Endothelial cell of umbilical vein (primary cell): Measurements from ENCODE around the gene KAZN. TPM values are rescaled to one million over a fixed set of nuclear protein-coding genes. Genes with fewer than 3 reads are reported as not detected.

Experiments used
- BruUV-seq: library from RNA; stranded (reverse); fragments of 400-500 nt; replicated peaks from 2 replicates; lab custom pipeline; 2021; lab: Mats Ljungman, UMichigan
- CTCF ChIA-PET: fragments of 300-600, 350-600 bp; sonication (Branson Sonifier 250); formaldehyde crosslinking; loops from one replicate; lab custom pipeline; 2021; ENCODE audit warnings: antibody characterized with exemption, inconsistent platforms; lab: Charles Lee
- POLR2A ChIA-PET: fragments of 300-600, 350-600 bp; sonication (Branson Sonifier 250); formaldehyde crosslinking; loops from one replicate; lab custom pipeline; 2021; ENCODE audit warnings: antibody characterized with exemption, inconsistent platforms; lab: Charles Lee
- DNase-seq: peaks from one replicate; pipeline ENCODE4 v3.0.0-alpha.2; 2011; ENCODE audit warnings: low read depth, low spot score
- FAIRE-seq: peaks from 2 replicates; lab custom pipeline; 2011; peaks lifted over from hg19 to GRCh38; lab: Jason Lieb, UNC
- H2AFZ ChIP-seq: 2 replicates; pipeline ENCODE4 v1.6.0; 2012; ENCODE audit warnings: low read depth, low read length, control low read depth, inconsistent platforms
- H3K27ac ChIP-seq: 2 replicates; pipeline ENCODE4 v1.5.1; 2011; ENCODE audit warnings: low read depth, mild to moderate bottlenecking, control low read depth, low read length, moderate library complexity; ENCODE audit not compliant: insufficient read depth
- H3K27me3 ChIP-seq, 2 experiments: 2 replicates each; pipeline versions ENCODE4 v1.6.0 to v1.6.1; 2011; ENCODE audit warnings: low read length in 2 of 2, mixed read lengths in 1 of 2; ENCODE audit not compliant: control insufficient read depth in 2 of 2, insufficient read depth in 2 of 2
- H3K36me3 ChIP-seq, 2 experiments: 2 replicates in 1 of 2; 3 replicates in 1 of 2; pipeline ENCODE4 v1.5.1; 2011; ENCODE audit warnings: low read length in 2 of 2, mild to moderate bottlenecking in 1 of 2, moderate library complexity in 1 of 2; ENCODE audit not compliant: control insufficient read depth in 2 of 2, insufficient read depth in 2 of 2; ENCODE audit errors: extremely low read depth in 1 of 2
- H3K4me1 ChIP-seq: 3 replicates; pipeline ENCODE4 v1.5.1; 2011; ENCODE audit warnings: mild to moderate bottlenecking, low read length; ENCODE audit not compliant: control insufficient read depth, insufficient read depth; ENCODE audit errors: extremely low read depth
- H3K4me2 ChIP-seq: 2 replicates; pipeline ENCODE4 v1.6.1; 2011; ENCODE audit warnings: low read length, control low read depth, mixed read lengths; ENCODE audit not compliant: insufficient read depth
- H3K4me3 ChIP-seq, 3 experiments: fragments of 200-600 bp in 1 of 3; sonication (generic), shearing (Covaris generic) in 1 of 3; replicated peaks in 1 of 3; 2 replicates each; pipeline ENCODE4 v1.5.1; 2011 to 2016; ENCODE audit warnings: control low read depth in 3 of 3, low read length in 3 of 3, mild to moderate bottlenecking in 2 of 3, inconsistent platforms in 1 of 3, low read depth in 1 of 3, moderate library complexity in 1 of 3; ENCODE audit not compliant: insufficient read depth in 1 of 3
- H3K79me2 ChIP-seq: 2 replicates; pipeline ENCODE4 v1.6.0; 2012; ENCODE audit warnings: low read length, inconsistent platforms; ENCODE audit not compliant: control insufficient read depth, insufficient read depth
- H3K9ac ChIP-seq: replicated peaks from 2 replicates; pipeline ENCODE3; 2011; ENCODE audit warnings: low read length, control low read depth; ENCODE audit not compliant: insufficient read depth; ENCODE audit errors: extremely low read depth
- H3K9me1 ChIP-seq: replicated peaks from 3 replicates; pipeline ENCODE4 v1.6.0; 2011; ENCODE audit warnings: mild to moderate bottlenecking, low read length; ENCODE audit not compliant: control insufficient read depth, insufficient read depth; ENCODE audit errors: extremely low read depth
- H3K9me3 ChIP-seq: replicated peaks from 2 replicates; pipeline ENCODE4 v1.5.1; 2012; ENCODE audit warnings: low read length, inconsistent platforms; ENCODE audit not compliant: control insufficient read depth, insufficient read depth
- H4K20me1 ChIP-seq: replicated peaks from 2 replicates; pipeline ENCODE3; 2011; ENCODE audit warnings: mild to moderate bottlenecking, low read length; ENCODE audit not compliant: control insufficient read depth, insufficient read depth; ENCODE audit errors: extremely low read depth
- CTCF ChIP-seq, 2 donors: IDR thresholded peaks; 1 replicate in 1 of 2; 2 replicates in 1 of 2; pipeline ENCODE4 v1.5.1; 2011; ENCODE audit warnings: low read length in 2 of 2, mild to moderate bottlenecking in 2 of 2, moderate library complexity in 2 of 2, control low read depth in 1 of 2, inconsistent platforms in 1 of 2, low read depth in 1 of 2; ENCODE audit not compliant: insufficient read depth in 1 of 2; ENCODE audit errors: extremely low read depth in 1 of 2
- EZH2 ChIP-seq: IDR thresholded peaks from 2 replicates; pipeline ENCODE4 v1.6.1; 2012; ENCODE audit warnings: borderline replicate concordance, low read depth, mild to moderate bottlenecking, moderate library complexity, low read length, inconsistent platforms; ENCODE audit not compliant: severe bottlenecking
- FOS ChIP-seq: IDR thresholded peaks from 2 replicates; pipeline ENCODE4 v1.6.1; 2011; ENCODE audit warnings: mild to moderate bottlenecking, low read length, moderate library complexity, borderline replicate concordance; ENCODE audit not compliant: insufficient read depth
- GATA2 ChIP-seq: IDR thresholded peaks from 2 replicates; pipeline ENCODE4 v1.7.0; 2011; ENCODE audit warnings: low read depth, mild to moderate bottlenecking, moderate library complexity, mixed read lengths, low read length; ENCODE audit not compliant: insufficient read length, insufficient read depth
- MYC ChIP-seq: IDR thresholded peaks from one replicate; pipeline ENCODE4 v1.6.1; 2011; ENCODE audit warnings: mild to moderate bottlenecking, low read depth, low read length
- POLR2A ChIP-seq: IDR thresholded peaks from 2 replicates; pipeline ENCODE4 v1.6.1; 2012; ENCODE audit warnings: low read depth, mild to moderate bottlenecking, control low read depth, low read length
- POLR2AphosphoS5 ChIP-seq: IDR thresholded peaks from 2 replicates; pipeline ENCODE4 v1.6.1; 2012; ENCODE audit warnings: low read depth, mild to moderate bottlenecking, control low read depth, low read length, moderate library complexity; ENCODE audit not compliant: insufficient read depth
- dilution Hi-C: fragments of 300-500 bp; cut with MboI; formaldehyde crosslinking; loops from one replicate; pipeline ENCODE4 v1.15.0; 2019; ENCODE audit warnings: low sequenced_read_pairs; ENCODE audit not compliant: extremely low pct_ligation_motif_present
- intact Hi-C: fragments of 100-400 bp; cut with micrococcal nuclease; formaldehyde crosslinking; loops from one replicate; pipeline ENCODE4 v1.10.0; 2022
- polyA plus RNA-seq, 4 experiments: library from polyadenylated mRNA; depleted of rRNA in 3 of 4; stranded (reverse) in 3 of 4; unstranded in 1 of 4; fragments of >200 nt; gene quantifications; 2 replicates each; pipeline versions ENCODE4 v1.2.1 to v1.2.3, GENCODE V29; 2011 to 2012; ENCODE audit warnings: missing spikeins in 1 of 4
- total RNA-seq: library from RNA; stranded (reverse); gene quantifications from 2 replicates; pipeline ENCODE4 v1.2.3, GENCODE V29; 2021
- TF ChIP-seq, protein P1 (sequence below): IDR thresholded peaks from 2 replicates; pipeline ENCODE4 v1.6.1; 2011; ENCODE audit not compliant: insufficient read depth, insufficient read length

KAZN gene
- total and polyA plus RNA-seq, 2 donors (not counting 3 experiments of a cell fraction or from before 2014, with no cell fraction given): 1.6 to 5.8 TPM

- no peak overlapping the region for H3K27ac ChIP-seq
- no peak overlapping the region for H3K4me3 ChIP-seq
- intact Hi-C loops: no loop called here
- no peaks in the 10 kb centered on the region for H3K4me1 ChIP-seq
- H3K9me1 ChIP-seq: no peaks in the 10 kb centered on the region
- TF ChIP-seq MYC: no peak
- no peak for TF ChIP-seq EZH2
- TF ChIP-seq, protein P1, sequence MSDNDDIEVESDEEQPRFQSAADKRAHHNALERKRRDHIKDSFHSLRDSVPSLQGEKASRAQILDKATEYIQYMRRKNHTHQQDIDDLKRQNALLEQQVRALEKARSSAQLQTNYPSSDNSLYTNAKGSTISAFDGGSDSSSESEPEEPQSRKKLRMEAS: no peak
- no peaks in the 10 kb centered on the region for H3K36me3 ChIP-seq
- H3K27me3 ChIP-seq: no peaks in the 10 kb centered on the region
- no peaks in the 10 kb centered on the region for H3K9me3 ChIP-seq
- no peak overlapping the region for H3K9ac ChIP-seq
- H2AFZ ChIP-seq: no peak overlapping the region
- no peak overlapping the region for H3K4me2 ChIP-seq
- dilution Hi-C loops: no loop called here
- ChIA-PET CTCF (no interaction called here), POLR2A (no interaction called here)
- BruUV-seq: no TSS peak
- no peaks in the 10 kb centered on the region for H3K79me2 ChIP-seq
- DNase-seq (no peak), FAIRE-seq (no peak)
- H4K20me1 ChIP-seq: no peaks in the 10 kb centered on the region
Measured at GRCh38 chr1:14822493-14822892, 224.0 kb downstream of the KAZN start.

DNA sequence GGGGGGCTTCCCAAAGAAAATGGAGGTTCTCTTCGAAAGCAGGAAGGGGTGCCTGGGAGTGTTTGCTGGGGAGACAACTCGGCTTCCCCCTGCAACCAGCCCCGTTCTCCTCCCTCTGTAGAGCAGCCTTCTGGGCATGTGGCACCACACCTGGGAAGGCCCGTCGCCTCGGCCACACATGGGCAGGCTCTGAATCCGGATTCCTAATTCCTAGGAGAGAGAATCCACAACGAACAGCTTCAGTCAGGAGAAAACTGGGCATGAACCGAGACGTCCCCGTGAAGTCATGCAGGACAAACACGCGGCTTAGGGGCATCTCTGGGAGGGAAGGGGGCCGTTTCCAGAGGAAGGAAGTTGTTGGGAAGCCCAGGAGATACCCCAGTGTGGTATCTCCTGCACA, 224.5 kb downstream of the KAZN start:
- no TSS peak for BruUV-seq
- TF ChIP-seq GATA2 (no peak), CTCF (IDR thresholded peaks at IDR 0.05; ENCODE audit: extremely low read depth in 1 of 2, insufficient read depth in 1 of 2, low read depth in 1 of 2, low read length in 2 of 2) (no peak), POLR2AphosphoS5 (no peak), FOS (no peak), EZH2 (no peak), MYC (no peak), POLR2A (no peak)
- TF ChIP-seq, protein P1: no peak
- H3K9ac ChIP-seq: no peak overlapping the region
- no peak overlapping the region for H3K27ac ChIP-seq
- H3K36me3 ChIP-seq: no peaks in the 10 kb centered on the region
- H4K20me1 ChIP-seq: no peaks in the 10 kb centered on the region
- no peaks in the 10 kb centered on the region for H3K9me1 ChIP-seq
- no peaks in the 10 kb centered on the region for H3K27me3 ChIP-seq
- ChIA-PET CTCF (no interaction called here), POLR2A (no interaction called here)
- H2AFZ ChIP-seq: no peak overlapping the region
- intact Hi-C loops: no loop called here
- no peak overlapping the region for H3K4me3 ChIP-seq
- no peak for DNase-seq
- H3K4me1 ChIP-seq: no peaks in the 10 kb centered on the region
- dilution Hi-C loops: no loop called here
- no peaks in the 10 kb centered on the region for H3K79me2 ChIP-seq
- FAIRE-seq: no peak
- H3K4me2 ChIP-seq: no peak overlapping the region
- no peaks in the 10 kb centered on the region for H3K9me3 ChIP-seq
